Glutamatergic neuron (in vitro differentiated cells): ENCODE measurements around the gene GPC6. TPM values are rescaled to one million over a fixed set of nuclear protein-coding genes. Genes with fewer than 3 reads are reported as not detected.
A peak's percentile ranks its signal among the peaks of the same experiment; 100 is the strongest.

ENCODE experiments used
- DNase-seq: peaks from one replicate; pipeline ENCODE4 v3.0.0; 2022
- H3K27ac Mint-ChIP-seq: one replicate; pipeline ENCODE4 v1.8.0; 2020; ENCODE audit warnings: mild to moderate bottlenecking, mixed read lengths, inconsistent platforms; ENCODE audit not compliant: unreplicated experiment
- H3K27me3 Mint-ChIP-seq: one replicate; pipeline ENCODE4 v1.8.0; 2020; ENCODE audit warnings: mild to moderate bottlenecking, moderate library complexity, mixed read lengths, inconsistent platforms; ENCODE audit not compliant: unreplicated experiment
- H3K36me3 Mint-ChIP-seq: one replicate; pipeline ENCODE4 v1.8.0; 2020; ENCODE audit warnings: mild to moderate bottlenecking, mixed read lengths, inconsistent platforms; ENCODE audit not compliant: unreplicated experiment
- H3K4me1 Mint-ChIP-seq: one replicate; pipeline ENCODE4 v1.8.0; 2020; ENCODE audit warnings: mild to moderate bottlenecking, low read depth, mixed read lengths, inconsistent platforms; ENCODE audit not compliant: unreplicated experiment
- H3K4me3 Mint-ChIP-seq: one replicate; pipeline ENCODE4 v1.8.0; 2020; ENCODE audit warnings: mild to moderate bottlenecking, mixed read lengths, inconsistent platforms; ENCODE audit not compliant: unreplicated experiment
- H3K9me3 Mint-ChIP-seq: one replicate; pipeline ENCODE4 v1.8.0; 2020; ENCODE audit warnings: mild to moderate bottlenecking, moderate library complexity, mixed read lengths, inconsistent platforms; ENCODE audit not compliant: unreplicated experiment
- CTCF ChIP-seq: fragments of 200-600 bp; sonication (generic); IDR thresholded peaks from one replicate; pipeline ENCODE4 v1.5.0; 2021; ENCODE audit not compliant: partially characterized antibody, unreplicated experiment
- long read RNA-seq: library from polyadenylated mRNA; unstranded; transcript quantifications from one replicate; pipeline ENCODE4 v2.0.0, GENCODE V29; 2020; ENCODE audit not compliant: unreplicated experiment
- total RNA-seq: library from RNA; stranded (reverse); fragmentation: NEBNext Ultra II Directional; extraction: Animal tissue kit (Norgen Biotek cat#: 25700); gene quantifications from one replicate; pipeline ENCODE4 v1.2.1, GENCODE V29; 2021; ENCODE audit not compliant: unreplicated experiment

Gene GPC6
- 11.8 TPM for total RNA-seq
- long read RNA-seq, partial matches to known transcripts, result 0 of 5 reads
- long read RNA-seq, other reads (novel, unspliced or antisense), result 5 of 5 reads

DNA sequence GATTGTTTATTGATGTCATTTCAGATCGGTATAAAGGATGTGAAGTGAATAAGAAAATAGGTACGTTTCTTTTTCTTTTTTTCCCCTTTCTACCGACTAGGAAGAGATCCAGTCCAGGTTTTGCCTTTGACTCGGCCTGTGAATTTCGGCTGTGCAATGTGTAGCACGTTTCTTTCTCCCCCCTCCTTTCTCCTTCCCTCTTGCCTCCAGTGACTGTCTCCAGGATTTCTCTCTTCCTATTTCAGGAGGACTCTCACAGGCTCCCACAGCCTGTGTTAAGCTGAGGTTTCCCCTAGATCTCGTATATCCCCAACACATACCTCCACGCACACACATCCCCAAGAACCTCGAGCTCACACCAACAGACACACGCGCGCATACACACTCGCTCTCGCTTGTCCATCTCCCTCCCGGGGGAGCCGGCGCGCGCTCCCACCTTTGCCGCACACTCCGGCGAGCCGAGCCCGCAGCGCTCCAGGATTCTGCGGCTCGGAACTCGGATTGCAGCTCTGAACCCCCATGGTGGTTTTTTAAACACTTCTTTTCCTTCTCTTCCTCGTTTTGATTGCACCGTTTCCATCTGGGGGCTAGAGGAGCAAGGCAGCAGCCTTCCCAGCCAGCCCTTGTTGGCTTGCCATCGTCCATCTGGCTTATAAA, at the start of gene GPC6:
TSS of gene GPC6 (plus strand) at position 185 of the 657 bp plus-strand sequence.
- H3K27me3 Mint-ChIP-seq, result peaks cover 6% of the 10 kb centered on the region
- DNase-seq, result peak; percentile 71
- peak within 1 kb of the TSS; percentile 92 for H3K27ac Mint-ChIP-seq
- H3K36me3 Mint-ChIP-seq, result no peaks in the 10 kb centered on the region
- peak within 1 kb of the TSS; percentile 97 for H3K4me3 Mint-ChIP-seq
- TF ChIP-seq CTCF, result no peak
- peaks cover 8% of the 10 kb centered on the region for H3K4me1 Mint-ChIP-seq
- H3K9me3 Mint-ChIP-seq, result peaks cover 16% of the 10 kb centered on the region

- no peak for DNase-seq
- H3K27ac Mint-ChIP-seq, result no peak overlapping the region
- H3K9me3 Mint-ChIP-seq, result no peaks in the 10 kb centered on the region
- peaks cover 4% of the 10 kb centered on the region for H3K36me3 Mint-ChIP-seq
- H3K4me3 Mint-ChIP-seq, result no peak overlapping the region
- H3K4me1 Mint-ChIP-seq, result no peaks in the 10 kb centered on the region
- H3K27me3 Mint-ChIP-seq, result peaks cover 1% of the 10 kb centered on the region
- TF ChIP-seq CTCF, result no peak
These were observed 46.1 kb upstream of the GPC6 start for GRCh38 chr13:93180356-93180969.

GRCh38 chr13:93182406-93182805, 44.2 kb upstream of the GPC6 start:
- no peaks in the 10 kb centered on the region for H3K9me3 Mint-ChIP-seq
- DNase-seq, result no peak
- no peaks in the 10 kb centered on the region for H3K4me1 Mint-ChIP-seq
- peaks cover 4% of the 10 kb centered on the region for H3K36me3 Mint-ChIP-seq
- no peak overlapping the region for H3K4me3 Mint-ChIP-seq
- H3K27me3 Mint-ChIP-seq, result no peaks in the 10 kb centered on the region
- no peak for TF ChIP-seq CTCF
- no peak overlapping the region for H3K27ac Mint-ChIP-seq

- peaks cover 4% of the 10 kb centered on the region for H3K36me3 Mint-ChIP-seq
- no peaks in the 10 kb centered on the region for H3K9me3 Mint-ChIP-seq
- no peak for TF ChIP-seq CTCF
- no peak for DNase-seq
- H3K27ac Mint-ChIP-seq, result no peak overlapping the region
- H3K4me3 Mint-ChIP-seq, result no peak overlapping the region
- H3K27me3 Mint-ChIP-seq, result no peaks in the 10 kb centered on the region
- no peaks in the 10 kb centered on the region for H3K4me1 Mint-ChIP-seq
These were observed 43.3 kb upstream of the GPC6 start for GRCh38 chr13:93183302-93183701.

DNA sequence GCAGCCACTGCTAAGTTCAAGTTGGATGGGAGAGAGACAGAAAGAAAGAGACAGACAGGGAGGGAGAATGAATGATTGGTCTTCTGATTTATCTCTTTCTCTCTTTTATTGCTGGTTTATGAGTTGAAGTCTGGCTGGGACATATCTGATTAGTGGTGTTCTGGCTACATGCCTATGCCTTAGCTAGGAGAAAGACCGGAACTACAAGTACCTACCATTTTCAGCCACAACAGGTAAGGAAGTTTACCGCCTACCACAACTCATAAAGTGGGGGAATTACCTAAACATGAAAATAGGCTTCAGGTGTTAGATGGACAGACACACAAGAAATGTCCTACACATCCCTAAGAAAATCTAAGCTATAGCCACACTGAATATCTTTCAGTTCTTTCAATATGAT, 36.6 kb upstream of the GPC6 start:
- Mint-ChIP-seq H3K9me3 (no peaks in the 10 kb centered on the region), H3K27ac (no peak overlapping the region), H3K27me3 (peaks cover 2% of the 10 kb centered on the region), H3K4me3 (no peak overlapping the region), H3K4me1 (no peaks in the 10 kb centered on the region), H3K36me3 (peaks cover 20% of the 10 kb centered on the region)
- no peak for DNase-seq
- TF ChIP-seq CTCF, result no peak
